GM12878 (cell line): ENCODE data around the gene PDGFB. TPM values are rescaled to one million over a fixed set of nuclear protein-coding genes. Genes with fewer than 3 reads are reported as not detected.

Experiments used
- ATAC-seq: fragments of 200-7000 bp; cut with Tn5 transposase; 3 replicates; pipeline ENCODE4 v1.9.1; 2020; ENCODE audit warnings: mild to moderate bottlenecking, moderate library complexity
- BruUV-seq: library from RNA; stranded (reverse); fragments of 400-500 nt; replicated peaks from 2 replicates; lab custom pipeline; 2021; lab: Mats Ljungman, UMichigan
- CTCF ChIA-PET: fragments of 300-600 bp; sonication (Branson Sonifier 250); formaldehyde crosslinking; extraction: SDS; loops from one replicate; lab custom pipeline; 2021; ENCODE audit warnings: inconsistent platforms; lab: Yijun Ruan, JAX
- POLR2A ChIA-PET: fragments of 350-600 bp; formaldehyde crosslinking; extraction: SDS; loops from one replicate; lab custom pipeline; 2021; ENCODE audit warnings: inconsistent platforms; lab: Charles Lee
- RAD21 ChIA-PET: fragments of 300-600 bp; sonication (Branson Sonifier 250); formaldehyde crosslinking; loops from one replicate; lab custom pipeline; 2023; ENCODE audit warnings: antibody characterized with exemption; ENCODE audit not compliant: unreplicated experiment; lab: Charles Lee
- SMC1A ChIA-PET: fragments of 300-600 bp; sonication (Branson Sonifier 250); formaldehyde crosslinking; loops from one replicate; lab custom pipeline; 2023; ENCODE audit not compliant: unreplicated experiment, uncharacterized antibody; lab: Charles Lee
- DNase-seq: peaks from one replicate; pipeline ENCODE4 v3.0.0-alpha.2; 2011; ENCODE audit warnings: low read depth, low spot score
- FAIRE-seq: peaks from 3 replicates; lab custom pipeline; 2011; peaks lifted over from hg19 to GRCh38; lab: Jason Lieb, UNC
- H2AFZ ChIP-seq: 2 replicates; pipeline ENCODE4 v1.6.0; 2011; ENCODE audit warnings: low read depth, low read length, control low read depth; ENCODE audit not compliant: control insufficient read depth
- H3K27ac ChIP-seq: 2 replicates; pipeline ENCODE4 v1.5.1; 2011; ENCODE audit warnings: control low read depth; ENCODE audit not compliant: control insufficient read depth, insufficient read depth
- H3K27me3 ChIP-seq, 2 experiments: replicated peaks in 1 of 2; 2 replicates each; pipeline versions ENCODE4 v1.6.0 to v1.6.1; 2011; ENCODE audit warnings: low read length in 1 of 2; ENCODE audit not compliant: control insufficient read depth in 2 of 2, insufficient read depth in 2 of 2
- H3K36me3 ChIP-seq, 2 experiments: 2 replicates each; pipeline ENCODE4 v1.5.1; 2011; ENCODE audit warnings: low read length in 1 of 2; ENCODE audit not compliant: control insufficient read depth in 2 of 2, insufficient read depth in 2 of 2
- H3K4me1 ChIP-seq: 2 replicates; pipeline ENCODE4 v1.6.1; 2011; ENCODE audit warnings: mild to moderate bottlenecking, low read length, moderate library complexity, mixed read lengths; ENCODE audit not compliant: control insufficient read depth, insufficient read depth
- H3K4me2 ChIP-seq: 2 replicates; pipeline ENCODE4 v1.6.0; 2011; ENCODE audit warnings: control low read depth; ENCODE audit not compliant: control insufficient read depth, insufficient read depth
- H3K4me3 ChIP-seq: fragments of 200-600 bp; sonication (generic); 2 replicates; pipeline ENCODE4 v1.5.1; 2016
- H3K79me2 ChIP-seq: 2 replicates; pipeline ENCODE4 v1.6.0; 2011; ENCODE audit warnings: low read length; ENCODE audit not compliant: control insufficient read depth, insufficient read depth
- H3K9ac ChIP-seq: 2 replicates; pipeline ENCODE4 v1.8.0; 2011; ENCODE audit warnings: low read length, control low read depth, mixed read lengths; ENCODE audit not compliant: control insufficient read depth, insufficient read depth
- H3K9me3 ChIP-seq: replicated peaks from 3 replicates; pipeline ENCODE4 v1.5.1; 2011; ENCODE audit warnings: mild to moderate bottlenecking, low read length; ENCODE audit not compliant: control insufficient read depth, insufficient read depth
- H4K20me1 ChIP-seq: 2 replicates; pipeline ENCODE4 v1.6.0; 2011; ENCODE audit not compliant: control insufficient read depth, insufficient read depth
- ASH2L ChIP-seq: fragments of 300-600, 200-600 bp; sonication (generic); IDR thresholded peaks from 2 replicates; pipeline ENCODE4 v1.6.1; 2017; ENCODE audit warnings: low read depth, mild to moderate bottlenecking, borderline replicate concordance
- CBX3 ChIP-seq: fragments of 200-600 bp; sonication (generic); IDR thresholded peaks from 2 replicates; pipeline ENCODE4 v1.6.1; 2016; ENCODE audit warnings: low read depth, borderline replicate concordance
- CREB1 ChIP-seq: IDR thresholded peaks from 2 replicates; pipeline ENCODE4 v1.6.1; 2012; ENCODE audit warnings: low read depth, mild to moderate bottlenecking, inconsistent platforms
- EED ChIP-seq: sonication (generic); IDR thresholded peaks from 2 replicates; pipeline ENCODE4 v1.6.1; 2016; ENCODE audit warnings: antibody characterized with exemption, low read depth
- EP300 ChIP-seq, 2 experiments: fragments of 150-350 bp in 1 of 2; IDR thresholded peaks; 2 replicates each; pipeline ENCODE4 v1.6.1; 2011 to 2012; ENCODE audit warnings: low read depth in 2 of 2, low read length in 2 of 2, borderline replicate concordance in 1 of 2, improper control_type of control experiment in 1 of 2, inconsistent platforms in 1 of 2; ENCODE audit not compliant: control insufficient read depth in 1 of 2
- FOS ChIP-seq: IDR thresholded peaks from 3 replicates; pipeline ENCODE4 v1.6.1; 2011; ENCODE audit warnings: borderline replicate concordance; ENCODE audit not compliant: insufficient read length; ENCODE audit errors: extremely low read depth
- HDGF ChIP-seq: fragments of 450-650 bp; IDR thresholded peaks from 2 replicates; pipeline ENCODE4 v1.6.1; 2016; ENCODE audit warnings: antibody characterized with exemption
- NFXL1 ChIP-seq: fragments of 450-650 bp; IDR thresholded peaks from 2 replicates; pipeline ENCODE4 v1.6.1; 2017; ENCODE audit warnings: antibody characterized with exemption, mild to moderate bottlenecking, borderline replicate concordance
- NKRF ChIP-seq: fragments of 450-650 bp; conservative IDR thresholded peaks from 2 replicates; pipeline ENCODE4 v1.6.1; 2017; ENCODE audit warnings: mild to moderate bottlenecking, moderate library complexity
- PKNOX1 ChIP-seq: fragments of 450-650 bp; IDR thresholded peaks from 2 replicates; pipeline ENCODE4 v1.6.1; 2016; ENCODE audit warnings: mild to moderate bottlenecking
- POU2F2 ChIP-seq: IDR thresholded peaks from 3 replicates; pipeline ENCODE4 v1.6.1; 2011; ENCODE audit warnings: low read depth, mild to moderate bottlenecking, low read length, borderline replicate concordance
- SIX5 ChIP-seq: IDR thresholded peaks from 2 replicates; pipeline ENCODE4 v1.6.1; 2011; ENCODE audit warnings: mild to moderate bottlenecking, low read depth, low read length, moderate library complexity; ENCODE audit not compliant: severe bottlenecking
- SMAD5 ChIP-seq: IDR thresholded peaks from 2 replicates; pipeline ENCODE4 v1.6.1; 2016; ENCODE audit warnings: antibody characterized with exemption, low read depth
- TBL1XR1 ChIP-seq: IDR thresholded peaks from 2 replicates; pipeline ENCODE4 v1.6.1; 2012; ENCODE audit warnings: low read depth, low read length, improper control_type of control experiment
- TCF3 ChIP-seq: IDR thresholded peaks from 2 replicates; pipeline ENCODE4 v1.6.1; 2012; ENCODE audit warnings: low read depth, mild to moderate bottlenecking, low read length, borderline replicate concordance; ENCODE audit not compliant: insufficient read depth
- ZBTB33 ChIP-seq: fragments of 450-650 bp; IDR thresholded peaks from 2 replicates; pipeline ENCODE4 v1.6.1; 2017; ENCODE audit warnings: mild to moderate bottlenecking
- WGBS: methylation state at CpG from one replicate; pipeline ENCODE4 v1.1.6; 2016; ENCODE audit warnings: low lambda C conversion rate; ENCODE audit not compliant: insufficient replicate concordance, insufficient coverage; ENCODE audit errors: missing lambda C conversion rate; 5-methylcytosine and 5-hydroxymethylcytosine counted together
- in situ Hi-C: fragments of 300-500 bp; cut with MboI; formaldehyde crosslinking; loops from 9 replicates; pipeline ENCODE4 v1.14.3; 2018; ENCODE audit warnings: mixed read lengths
- intact Hi-C: fragments of 100-400 bp; cut with micrococcal nuclease; formaldehyde crosslinking; loops from one replicate; pipeline ENCODE4 v1.14.2; 2022; ENCODE audit not compliant: unreplicated experiment
- polyA plus RNA-seq, 11 experiments: library from polyadenylated mRNA; depleted of rRNA in 4 of 11; unstranded in 6 of 11; stranded (reverse) in 5 of 11; fragments of >200 nt; fragmentation: Nextera tagmentation in 4 of 11; fragmentation: Illumina TruSeq in 1 of 11; extraction: Ambion mirVana in 4 of 11; extraction: Trizol in 1 of 11; gene quantifications; 1 replicate in 1 of 11; 2 replicates in 10 of 11; pipeline versions ENCODE4 v1.2.1 to v1.2.3, GENCODE V29; 2011 to 2016; ENCODE audit warnings: inconsistent platforms in 2 of 11, missing spikeins in 2 of 11, low read depth in 1 of 11
- total RNA-seq, 4 experiments: library from RNA; depleted of rRNA in 3 of 4; stranded (reverse); fragments of >200 nt in 3 of 4; fragmentation: Illumina TruSeq in 1 of 4; extraction: Trizol in 1 of 4; gene quantifications; 2 replicates each; pipeline versions ENCODE4 v1.2.1 to v1.2.3, GENCODE V29; 2013 to 2021
- TF ChIP-seq, protein P1 (sequence below): IDR thresholded peaks from 2 replicates; pipeline ENCODE4 v1.6.1; 2011; ENCODE audit warnings: low read depth, low read length, improper control_type of control experiment, borderline replicate concordance
- TF ChIP-seq, protein P2 (sequence below): IDR thresholded peaks from 2 replicates; pipeline ENCODE4 v1.6.1; 2012; ENCODE audit warnings: low read depth, low read length, improper control_type of control experiment

The PDGFB gene
- total and polyA plus RNA-seq, 10 of the 15 experiments (the other 5 are each of a cell fraction or from before 2014, with no cell fraction given), result 0.13 to 1.1 (median 0.56) TPM; not detected in 1

DNA sequence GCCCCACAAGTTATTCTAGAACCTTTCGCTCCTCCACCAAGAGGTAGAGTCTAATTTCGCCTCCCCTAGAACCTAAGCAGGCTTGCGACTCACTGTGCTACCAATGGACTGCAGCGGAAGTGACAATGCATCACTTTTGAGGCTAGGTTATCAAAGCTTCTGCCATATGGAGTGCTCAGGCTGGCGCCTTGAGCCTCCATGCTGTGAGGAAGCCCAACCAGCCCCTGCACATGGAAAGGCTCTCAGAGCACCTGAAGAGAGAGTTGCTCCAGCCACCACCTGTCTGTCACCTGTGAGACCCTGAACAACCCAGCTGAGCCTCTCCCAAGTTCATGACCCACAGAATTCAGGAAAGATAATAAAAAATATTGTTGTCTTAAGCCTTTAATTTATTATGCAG, 63.0 kb downstream of the PDGFB start:
- no peaks in the 10 kb centered on the region for H3K27me3 ChIP-seq
- H3K27ac ChIP-seq, result no peak overlapping the region
- in situ Hi-C loops, result no loop called here
- TF ChIP-seq EED, result no peak
- no peak for TF ChIP-seq EP300 (IDR thresholded peaks at IDR 0.05; ENCODE audit: borderline replicate concordance in 1 of 2, control insufficient read depth in 1 of 2, low read depth in 2 of 2, low read length in 2 of 2)
- TF ChIP-seq CBX3, result no peak
- TF ChIP-seq, protein P1, sequence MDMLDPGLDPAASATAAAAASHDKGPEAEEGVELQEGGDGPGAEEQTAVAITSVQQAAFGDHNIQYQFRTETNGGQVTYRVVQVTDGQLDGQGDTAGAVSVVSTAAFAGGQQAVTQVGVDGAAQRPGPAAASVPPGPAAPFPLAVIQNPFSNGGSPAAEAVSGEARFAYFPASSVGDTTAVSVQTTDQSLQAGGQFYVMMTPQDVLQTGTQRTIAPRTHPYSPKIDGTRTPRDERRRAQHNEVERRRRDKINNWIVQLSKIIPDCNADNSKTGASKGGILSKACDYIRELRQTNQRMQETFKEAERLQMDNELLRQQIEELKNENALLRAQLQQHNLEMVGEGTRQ, result no peak
- no peak for TF ChIP-seq TCF3
- no peak for TF ChIP-seq PKNOX1
- TF ChIP-seq ZBTB33, result no peak
- no peak for TF ChIP-seq CREB1
- no peak for TF ChIP-seq HDGF
- TF ChIP-seq ASH2L, result no peak
- no peak for TF ChIP-seq SIX5
- no peak for TF ChIP-seq NKRF
- TF ChIP-seq NFXL1, result no peak
- no peak for TF ChIP-seq POU2F2
- TF ChIP-seq TBL1XR1, result no peak
- no peak for TF ChIP-seq SMAD5
- no peak for TF ChIP-seq FOS
- TF ChIP-seq, protein P2, sequence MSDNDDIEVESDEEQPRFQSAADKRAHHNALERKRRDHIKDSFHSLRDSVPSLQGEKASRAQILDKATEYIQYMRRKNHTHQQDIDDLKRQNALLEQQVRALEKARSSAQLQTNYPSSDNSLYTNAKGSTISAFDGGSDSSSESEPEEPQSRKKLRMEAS, result no peak
- no peaks in the 10 kb centered on the region; the same call in 2 of the 3 replicates for H3K9me3 ChIP-seq
- ATAC-seq (no peak), FAIRE-seq (no peak), DNase-seq (no peak)
- no peak overlapping the region for H2AFZ ChIP-seq
- no TSS peak for BruUV-seq
- intact Hi-C loops, result no loop called here
- no peak overlapping the region for H3K9ac ChIP-seq
- no peaks in the 10 kb centered on the region for H3K36me3 ChIP-seq
- no peaks in the 10 kb centered on the region for H3K4me1 ChIP-seq
- H3K4me3 ChIP-seq, result no peak overlapping the region
- RAD21 ChIA-PET, result no interaction called here
- CTCF ChIA-PET, result interaction anchor here (0.6 to 0.8 kb wide), 2 partner anchors 125 to 178 kb away, joined by 3 to 4 read pairs; no protein-coding TSS in a partner anchor
- no peak overlapping the region for H3K4me2 ChIP-seq
- POLR2A ChIA-PET, result no interaction called here
- 47% methylated on average over 5 of the region's 5 CpGs for WGBS
- SMC1A ChIA-PET, result interaction anchor here (0.8 kb wide), 1 partner anchor 11 kb away, joined by 3 read pairs; no protein-coding TSS in a partner anchor
- H3K79me2 ChIP-seq, result no peaks in the 10 kb centered on the region
- H4K20me1 ChIP-seq, result no peaks in the 10 kb centered on the region
